NCI-H446 (cell line): ENCODE data around the gene ATP7B.
"Not testable (repeated sequence)": the region's sequence is repeated elsewhere in the genome, so short reads cannot be mapped to it uniquely, and the experiment has no call there.

Source experiments
- DNase-seq, 2 experiments: peaks; one replicate each; lab custom pipeline; 2025; lab: John Stamatoyannopoulos, UW

The ATP7B gene

GRCh38 chr13:51922771-51923480, 88.3 kb downstream of the ATP7B start:
- no peak for DNase-seq

- DNase-seq: no peak
Observed at GRCh38 chr13:51921790-51922740, 89.2 kb downstream of the ATP7B start.

DNA sequence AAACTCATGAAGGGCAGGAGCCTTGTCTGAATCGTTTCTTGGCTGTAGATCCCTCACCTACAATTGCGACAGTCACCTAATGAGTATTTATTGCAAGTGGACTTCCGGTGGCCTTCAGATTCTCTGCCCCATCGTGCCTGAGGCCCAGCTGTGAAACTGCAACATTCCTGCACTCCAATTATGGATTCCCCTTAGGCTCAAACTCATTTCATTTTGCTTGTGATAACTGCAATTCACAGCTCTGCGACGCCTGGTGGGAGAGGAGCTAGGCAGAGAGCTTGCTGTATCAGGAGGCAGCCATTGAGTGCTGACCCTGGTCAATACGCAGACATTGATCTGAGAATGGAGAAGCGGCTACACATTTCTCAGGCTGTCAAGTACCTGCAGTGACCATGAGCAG, 90.5 kb downstream of the ATP7B start:
- DNase-seq: no peak

DNA sequence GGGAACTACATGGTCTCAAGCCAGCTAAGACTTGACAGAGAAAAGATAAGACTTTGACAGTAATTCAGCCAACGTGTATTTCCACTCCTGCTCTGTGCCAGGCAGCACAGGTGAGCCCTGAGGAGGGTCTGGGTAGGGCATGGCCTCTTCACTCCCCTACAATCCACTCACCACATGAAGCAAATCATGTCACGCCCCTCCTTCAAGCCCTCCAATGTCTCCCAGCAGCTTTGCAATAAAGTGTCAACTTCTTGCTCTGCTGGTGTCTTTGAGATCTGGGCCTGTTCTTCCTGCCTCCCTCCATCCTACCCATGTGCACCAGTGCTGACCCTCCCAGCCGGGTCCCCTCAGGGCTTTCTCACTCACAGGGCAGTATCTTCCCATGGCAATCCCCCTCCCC, 91.0 kb downstream of the ATP7B start:
- no peak for DNase-seq

DNA sequence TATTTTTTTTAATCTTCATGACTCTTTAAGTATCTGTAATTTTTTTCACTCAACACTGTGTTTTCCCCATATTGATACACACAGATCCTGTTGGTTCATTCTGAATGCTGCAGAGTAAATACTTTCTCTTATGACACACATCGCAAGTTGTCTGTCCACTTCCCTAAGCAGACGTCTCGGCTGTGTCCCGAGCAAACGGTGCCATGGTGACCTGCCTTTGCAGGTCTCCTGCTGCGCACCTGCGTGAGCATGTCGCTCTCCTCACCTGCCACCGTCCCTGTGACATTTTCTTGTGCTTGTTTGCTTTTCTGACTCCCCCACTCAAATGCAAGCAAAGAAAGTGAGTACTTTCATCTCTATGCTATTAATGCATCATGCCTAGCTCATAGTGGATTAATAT, 91.7 kb downstream of the ATP7B start:
- DNase-seq: no peak

DNA sequence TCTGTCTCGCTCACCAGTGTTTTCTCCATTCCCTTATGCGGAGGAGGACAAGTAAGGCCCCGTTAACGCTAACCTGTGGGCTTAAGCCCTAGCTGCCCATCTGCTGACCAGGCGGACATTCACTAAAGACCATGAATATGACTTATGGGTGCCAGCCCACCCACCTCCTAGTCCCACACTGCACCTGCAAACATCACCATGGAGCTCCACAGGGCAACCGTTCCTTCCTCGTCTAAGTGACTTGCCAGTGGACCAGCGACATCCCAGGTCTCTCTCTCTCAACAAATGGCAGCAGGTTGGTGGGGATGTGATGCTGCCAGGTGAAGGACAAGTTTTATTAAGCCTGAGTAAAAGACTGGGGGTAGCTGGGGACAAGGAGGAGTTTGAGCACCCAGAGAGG, 94.3 kb downstream of the ATP7B start:
- no peak for DNase-seq

DNA sequence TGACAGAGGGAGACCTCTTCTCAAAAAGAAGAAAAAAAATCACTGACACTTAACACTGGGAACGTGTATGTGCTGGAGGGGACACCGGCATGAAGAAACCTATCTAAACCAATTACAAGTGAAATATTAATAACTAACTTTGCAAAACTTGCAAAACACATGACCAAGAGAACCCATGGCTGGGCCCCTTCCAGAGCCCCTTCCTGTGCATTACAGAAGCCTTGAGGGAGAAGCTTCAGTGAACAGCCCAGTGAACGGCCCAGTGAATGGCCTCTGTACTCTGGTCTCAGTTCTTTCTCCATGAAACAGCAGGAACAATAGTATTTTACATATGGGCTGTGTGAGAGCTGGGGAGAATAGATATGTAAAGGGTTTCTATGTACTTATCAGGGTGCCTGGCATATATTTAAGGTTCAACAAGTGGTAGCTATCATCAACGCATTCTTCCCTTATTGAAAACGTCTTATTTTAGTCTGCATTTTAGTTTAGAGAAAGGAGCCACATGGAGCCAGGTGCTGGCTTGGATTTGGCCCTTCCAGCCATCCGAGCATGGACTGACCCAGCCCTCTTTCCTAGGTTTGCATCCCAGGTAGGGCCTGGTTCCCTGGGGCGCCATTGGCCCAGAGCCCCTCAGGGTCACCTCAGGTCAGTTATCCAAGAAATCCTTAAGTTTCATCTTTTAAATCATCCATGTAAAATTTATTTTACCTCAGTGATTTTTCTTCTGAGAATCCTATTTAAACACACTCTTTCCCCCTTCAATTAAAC, 95.0 kb downstream of the ATP7B start:
- no peak for DNase-seq

- DNase-seq: no peak
Observed at GRCh38 chr13:51914137-51914493, 97.1 kb downstream of the ATP7B start.

DNA sequence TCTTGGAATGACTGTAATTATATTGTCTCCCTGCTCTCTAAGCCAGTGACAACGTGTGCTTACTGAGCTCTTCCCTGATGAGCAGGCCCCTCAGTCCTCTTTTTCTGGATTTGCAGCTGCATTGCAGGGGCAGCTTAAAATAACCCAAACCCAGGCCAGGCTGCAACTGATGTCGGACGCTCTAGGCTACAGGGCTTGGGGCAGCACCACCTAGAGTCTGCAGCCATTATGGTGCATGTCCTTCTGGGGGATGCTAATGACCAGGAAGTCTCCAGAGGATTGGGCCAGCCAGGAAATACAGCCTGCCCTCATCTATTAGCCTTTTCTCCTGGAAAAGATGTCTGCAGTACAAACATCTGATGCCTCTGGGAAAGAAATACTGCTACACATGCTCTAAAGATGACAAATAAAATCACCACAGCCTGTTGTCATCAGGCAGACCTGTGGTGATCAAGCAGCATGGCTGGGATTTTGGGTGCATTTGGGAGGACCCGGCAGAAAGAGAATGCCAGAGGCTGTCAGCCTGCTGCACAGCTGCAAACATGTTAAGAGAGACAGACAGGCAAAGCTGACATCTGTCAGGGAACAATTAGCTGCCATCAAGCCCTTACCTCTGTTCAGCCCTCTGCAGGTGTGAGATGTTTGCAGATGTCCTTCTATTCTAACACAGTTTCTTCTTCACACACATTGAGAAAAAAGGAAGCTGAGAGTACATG, 97.7 kb downstream of the ATP7B start:
- DNase-seq: no peak

- DNase-seq: no peak
Observed at GRCh38 chr13:51912511-51913225, 98.6 kb downstream of the ATP7B start.

DNA sequence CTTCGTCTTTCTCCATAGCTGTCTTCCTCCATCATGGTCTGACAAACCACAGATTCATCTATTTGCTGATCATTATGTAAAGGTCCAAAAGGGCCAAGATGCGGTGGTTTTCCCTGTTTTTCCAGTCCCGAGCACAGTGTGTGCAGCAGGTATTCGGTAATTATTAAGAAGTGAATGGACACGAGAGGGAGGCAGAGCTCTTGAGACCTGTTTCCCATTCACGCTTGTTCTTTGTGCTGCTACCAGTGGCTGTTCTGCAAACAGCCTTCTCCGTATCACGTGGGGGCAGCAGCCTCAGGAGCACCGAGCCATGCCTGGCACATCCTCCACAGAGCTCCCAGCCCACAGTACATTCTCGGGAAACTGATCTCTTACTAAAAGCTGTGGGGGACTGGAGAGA, 99.2 kb downstream of the ATP7B start:
- DNase-seq: no peak

GRCh38 chr13:51910508-51910907, 100.7 kb downstream of the ATP7B start:
- DNase-seq: no peak

GRCh38 chr13:51909265-51909664, 102.0 kb downstream of the ATP7B start:
- DNase-seq: not testable (repeated sequence)

DNA sequence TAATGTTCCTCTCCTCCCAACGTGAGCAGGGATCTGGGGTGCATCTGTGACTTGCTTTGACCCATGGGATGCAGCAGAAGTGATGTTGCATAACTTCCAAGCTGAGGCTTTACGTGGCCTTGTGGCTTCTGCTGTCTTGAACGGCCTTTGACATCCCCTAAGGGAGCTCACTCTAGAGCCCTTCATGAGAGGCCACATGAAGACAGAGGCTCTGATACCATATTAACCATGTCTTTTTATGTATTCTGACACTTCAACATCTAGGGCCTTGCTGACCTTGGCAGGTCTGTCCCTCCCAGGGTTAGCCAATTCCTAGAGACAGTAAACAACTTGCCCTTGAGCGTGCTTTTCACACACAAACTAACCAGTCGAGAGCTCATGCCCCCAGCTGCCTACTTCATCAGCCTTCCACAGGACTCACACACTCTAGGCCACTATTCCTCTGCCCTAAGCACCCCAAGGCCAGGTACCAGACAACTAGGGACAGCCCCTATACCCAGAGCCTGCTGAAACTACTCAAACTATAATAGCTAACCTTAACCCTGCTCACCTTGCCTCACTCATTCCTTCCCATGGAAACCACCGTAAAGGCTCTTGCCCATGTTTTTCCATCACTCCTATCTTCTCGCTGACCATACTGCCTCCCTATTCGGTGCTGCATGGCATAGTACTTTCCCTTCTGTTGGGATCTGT, 104.1 kb downstream of the ATP7B start:
- DNase-seq: no peak

GRCh38 chr13:51906581-51906980, 104.7 kb downstream of the ATP7B start:
- no peak for DNase-seq

DNA sequence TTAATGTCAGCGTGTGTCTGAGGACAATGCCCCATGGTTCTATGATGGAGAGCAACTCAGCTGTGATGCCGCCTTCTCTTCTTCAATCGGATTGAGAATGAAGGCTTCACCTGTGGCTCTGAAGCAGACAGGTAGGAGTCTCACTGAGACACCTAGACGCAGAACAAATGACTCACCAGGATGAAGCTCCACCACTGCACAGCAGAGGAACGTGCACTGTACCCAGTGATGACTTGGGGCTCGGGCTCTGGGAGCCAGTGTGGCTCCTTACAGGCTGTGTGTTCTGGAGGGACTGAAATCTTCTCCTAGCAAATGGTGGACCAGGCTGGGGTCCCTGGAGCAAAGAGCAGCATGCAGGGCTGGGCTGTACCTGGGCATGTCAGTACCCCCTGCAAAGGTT, 105.5 kb downstream of the ATP7B start:
- no peak for DNase-seq

GRCh38 chr13:51902776-51903175, 108.5 kb downstream of the ATP7B start:
- no peak for DNase-seq

- DNase-seq: no peak
Observed at GRCh38 chr13:51900471-51900870, 110.8 kb downstream of the ATP7B start.

- DNase-seq: peak in 1 of 2 experiments; percentile 4
Observed at GRCh38 chr13:51895906-51896888, 115.1 kb downstream of the ATP7B start.
